HG03520 (cell line): Measurements from ENCODE around the gene CD200R1.

ENCODE experiments used
- ATAC-seq: cut with Tn5 transposase; IDR thresholded peaks from one replicate; pipeline ENCODE4 v1.9.1; 2021; ENCODE audit warnings: mild to moderate bottlenecking, moderate library complexity; ENCODE audit not compliant: unreplicated experiment

The CD200R1 gene

DNA sequence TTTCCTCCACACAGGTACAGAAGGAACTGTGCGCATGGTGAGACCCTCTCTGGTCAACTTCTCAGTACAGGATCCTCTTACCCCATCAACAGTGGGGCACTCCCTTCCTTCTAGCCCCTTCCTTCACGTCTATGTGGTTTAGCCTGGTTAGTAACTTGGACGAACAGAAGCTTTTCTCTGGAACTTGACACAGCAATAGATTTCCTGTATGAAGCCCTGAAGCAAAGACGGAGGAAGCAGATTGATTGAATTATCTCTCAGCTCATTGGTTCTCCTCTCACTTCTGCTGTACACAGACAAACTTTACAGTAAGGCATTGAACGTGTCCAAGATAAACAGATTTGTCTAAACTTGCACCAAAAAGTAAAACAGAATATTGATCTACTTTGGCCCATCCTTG, at the start of gene CD200R1:
TSS of gene CD200R1 (minus strand) at position 210 of the 400 bp plus-strand sequence. CDS start 246 bp downstream, outside the sequence.
- ATAC-seq: no peak

DNA sequence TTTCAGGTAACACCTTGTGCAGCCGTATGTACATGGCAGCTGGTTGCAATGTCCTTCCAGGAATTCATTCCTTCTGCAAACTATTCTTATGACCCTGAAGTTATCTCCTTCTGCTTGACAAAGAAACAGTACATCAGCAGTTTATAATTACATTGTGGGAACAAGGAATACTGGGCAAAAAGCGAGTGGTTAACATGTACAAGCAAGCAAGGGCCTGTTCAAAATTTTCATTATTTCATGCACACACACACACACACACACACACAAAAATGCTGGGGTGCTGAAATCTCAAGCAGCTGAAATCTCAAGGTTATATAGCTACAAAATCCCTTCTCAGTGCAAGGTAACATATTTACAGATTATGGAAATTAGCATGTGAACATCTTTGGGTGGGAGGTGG, 46.6 kb upstream of the CD200R1 start:
- no peak for ATAC-seq

DNA sequence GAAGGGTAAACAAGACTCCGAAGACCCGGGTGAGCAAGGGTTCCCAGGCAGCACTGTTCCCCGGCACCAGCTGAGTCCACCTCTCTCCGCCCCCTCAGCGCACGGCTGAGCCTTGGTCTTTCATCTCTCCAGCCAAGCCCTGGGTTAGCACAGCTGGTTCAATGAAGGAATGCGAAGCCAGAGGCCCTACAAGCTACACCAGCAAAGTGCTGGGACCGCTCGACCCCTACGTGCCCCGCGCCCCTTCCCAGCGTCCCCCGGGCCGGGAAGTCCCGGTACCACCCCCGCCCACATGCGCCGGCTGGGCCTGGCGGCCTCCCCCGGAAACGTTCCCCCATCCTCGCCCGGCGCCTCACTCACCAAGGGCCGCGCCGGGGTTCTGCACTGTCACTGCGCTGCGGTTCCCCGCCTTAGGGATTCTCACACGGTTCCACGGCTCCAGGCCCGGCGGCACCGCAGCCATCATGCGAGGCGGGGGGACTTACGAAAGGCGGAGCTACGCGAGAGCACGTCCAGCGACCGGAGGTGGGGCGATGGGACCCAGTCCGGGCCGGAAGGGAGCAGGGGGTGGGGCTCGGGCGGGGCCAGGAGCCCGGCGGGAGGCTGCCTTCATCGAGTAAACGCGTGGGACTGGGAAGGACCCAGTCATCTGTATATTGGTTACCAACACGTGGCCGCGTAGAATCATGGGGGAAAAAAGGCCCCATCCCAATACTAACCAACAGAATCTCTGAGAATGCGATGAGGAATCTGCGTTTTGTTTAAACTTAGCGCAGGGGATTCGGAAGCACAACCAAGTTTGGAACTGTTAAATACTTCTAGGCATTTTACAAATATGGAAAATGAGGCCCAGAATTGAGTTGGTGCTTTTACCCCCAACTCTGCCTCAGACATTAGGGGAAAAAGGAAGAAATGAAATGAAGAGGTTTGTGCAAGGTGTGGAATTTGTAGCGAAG, 44.6 kb upstream of the CD200R1 start:
- ATAC-seq: peak; percentile 87

- no peak for ATAC-seq
Measured at GRCh38 chr3:113018536-113019181, 43.8 kb upstream of the CD200R1 start.

- ATAC-seq: no peak
Measured at GRCh38 chr3:113013593-113013992, 38.7 kb upstream of the CD200R1 start.

DNA sequence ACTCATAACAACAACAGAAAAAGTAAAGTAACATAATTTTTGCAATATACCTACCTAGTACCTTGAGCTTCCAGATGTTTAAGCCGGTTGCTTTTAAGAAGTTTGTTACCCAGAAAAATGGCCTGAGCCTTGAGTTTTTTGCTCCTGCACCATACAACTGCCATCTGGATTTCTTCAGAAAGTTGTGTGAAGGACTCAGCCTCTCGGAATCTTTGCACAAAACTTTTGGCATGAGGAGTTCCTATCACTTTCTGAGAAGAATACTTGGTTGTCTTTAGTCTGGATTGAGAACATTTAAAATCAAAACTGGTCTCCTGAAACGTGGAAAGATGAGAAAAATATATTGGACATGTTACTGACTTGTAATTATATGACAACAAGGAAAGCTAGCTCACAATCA, 33.2 kb upstream of the CD200R1 start:
- ATAC-seq: no peak

- no peak for ATAC-seq
Measured at GRCh38 chr3:113006359-113007056, 31.6 kb upstream of the CD200R1 start.

DNA sequence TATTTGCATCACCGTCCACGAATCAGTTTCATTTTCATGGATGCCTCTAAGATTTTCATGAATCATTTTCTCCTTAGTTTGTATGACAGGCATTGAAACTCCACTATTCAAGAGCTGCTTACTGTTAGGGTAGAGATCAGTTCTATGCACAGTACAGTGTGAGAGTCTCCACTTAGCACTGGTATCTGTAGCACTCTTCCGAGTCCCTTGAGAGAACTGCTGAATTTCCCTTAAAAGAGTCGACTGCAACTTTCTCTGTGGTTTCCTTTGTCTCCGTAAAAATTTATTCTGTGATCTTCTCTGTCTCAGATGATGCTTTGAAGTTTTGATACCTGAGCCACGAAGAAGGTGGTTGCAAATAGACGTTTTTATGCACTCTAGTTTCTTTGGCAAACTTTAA, 30.7 kb upstream of the CD200R1 start:
- ATAC-seq: no peak

- no peak for ATAC-seq
Measured at GRCh38 chr3:113002679-113003078, 27.8 kb upstream of the CD200R1 start.

GRCh38 chr3:113002037-113002436, 27.1 kb upstream of the CD200R1 start:
- no peak for ATAC-seq

DNA sequence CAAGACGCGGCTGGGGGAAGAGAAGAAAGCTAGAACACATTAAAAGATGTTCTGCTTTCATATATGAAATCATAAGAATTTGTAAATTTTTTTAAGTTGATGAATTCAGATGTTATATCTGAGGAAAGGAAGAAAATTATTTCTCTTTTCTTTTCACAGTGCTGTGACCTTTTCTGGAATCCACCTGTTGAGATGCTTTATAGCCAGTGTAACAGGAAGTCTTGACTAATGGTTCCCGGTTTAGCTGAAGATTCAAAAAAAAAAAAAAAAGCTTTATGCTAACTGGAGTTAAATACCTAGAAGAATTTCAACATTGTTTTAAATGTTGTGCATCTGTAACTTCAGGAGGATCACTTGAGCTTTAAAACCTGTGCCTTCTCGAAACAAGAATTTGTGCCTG, 25.8 kb upstream of the CD200R1 start:
- ATAC-seq: no peak

DNA sequence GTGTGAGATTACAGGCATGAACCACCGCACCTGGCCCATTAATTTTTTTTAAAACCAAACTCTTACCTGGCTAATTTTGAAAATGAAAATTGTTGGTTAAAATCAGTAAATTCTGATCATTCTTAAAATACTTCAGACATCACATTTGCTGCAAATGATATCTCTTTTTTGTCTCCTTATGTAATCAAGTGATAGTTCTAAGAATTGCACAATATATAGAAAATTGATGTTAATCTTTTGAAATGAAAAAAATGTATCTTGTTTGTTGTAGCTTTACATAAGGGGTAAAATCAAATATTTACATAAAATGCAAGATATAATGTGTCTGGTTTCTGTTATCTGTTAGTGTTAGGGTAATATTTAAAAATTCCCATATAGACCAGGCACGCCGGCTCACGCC, 20.9 kb upstream of the CD200R1 start:
- no peak for ATAC-seq

DNA sequence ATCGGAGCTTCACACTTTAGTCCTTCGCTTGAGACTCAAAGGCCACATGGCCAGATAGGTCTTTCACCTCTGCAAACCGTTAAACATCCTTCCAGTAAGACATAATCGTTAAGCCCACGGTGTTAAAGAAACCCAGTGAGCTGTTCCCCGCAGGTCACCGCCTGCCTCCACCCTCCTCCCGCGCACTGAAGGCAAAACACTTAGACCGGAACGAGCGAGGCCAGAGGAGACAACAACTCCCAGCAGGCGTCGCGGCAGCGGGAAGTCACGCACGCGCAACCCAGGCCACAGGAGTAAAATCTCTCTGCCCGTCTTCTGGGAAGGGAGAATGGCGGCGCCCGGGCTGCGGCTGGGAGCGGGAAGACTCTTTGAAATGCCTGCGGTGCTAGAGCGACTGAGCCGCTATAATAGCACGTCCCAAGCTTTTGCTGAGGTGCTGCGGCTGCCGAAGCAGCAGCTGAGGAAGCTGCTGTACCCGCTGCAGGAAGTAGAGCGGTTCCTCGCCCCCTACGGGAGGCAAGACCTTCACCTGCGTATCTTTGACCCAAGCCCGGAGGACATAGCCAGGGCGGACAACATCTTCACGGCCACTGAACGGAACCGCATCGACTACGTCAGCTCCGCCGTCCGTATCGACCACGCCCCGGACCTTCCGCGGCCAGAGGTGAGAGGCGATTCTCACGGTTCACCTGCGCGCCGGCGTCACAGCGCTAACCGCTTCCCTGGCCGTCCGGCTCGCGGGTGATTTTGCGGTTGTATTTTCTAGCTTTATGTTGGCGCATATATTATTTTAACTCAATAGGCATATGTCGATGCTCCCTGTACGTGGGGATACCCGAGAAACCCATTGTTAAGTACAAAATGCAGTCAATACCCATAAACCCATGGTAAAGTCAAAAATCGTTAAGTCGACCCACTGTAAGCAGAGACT, 16.0 kb upstream of the CD200R1 start, which contains the start of gene GTPBP8:
TSS of gene GTPBP8 (plus strand) at position 313 of the 931 bp plus-strand sequence. CDS start at position 329, 16 bp downstream.
- ATAC-seq: peak; percentile 90

- no peak for ATAC-seq
Measured at GRCh38 chr3:112987710-112988334, 12.9 kb upstream of the CD200R1 start.

DNA sequence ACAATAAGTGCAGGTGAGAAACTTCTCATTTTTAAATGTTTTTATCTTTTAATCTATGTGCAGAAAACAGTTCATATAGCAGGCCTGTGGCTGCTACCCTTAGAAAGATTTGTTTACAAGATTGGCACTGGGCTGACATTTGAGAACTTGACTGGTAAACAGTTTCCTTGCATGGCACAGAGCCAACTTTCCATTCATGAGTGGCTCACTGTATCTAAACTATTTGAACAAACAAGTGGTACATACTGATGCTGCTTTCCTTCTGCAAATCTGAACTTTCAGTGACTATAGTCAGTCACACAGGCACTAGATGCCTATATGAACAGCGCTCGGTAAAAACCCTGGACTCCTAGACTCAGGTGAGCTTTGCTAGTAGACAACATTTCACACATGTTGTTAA, 9.6 kb upstream of the CD200R1 start:
- no peak for ATAC-seq

DNA sequence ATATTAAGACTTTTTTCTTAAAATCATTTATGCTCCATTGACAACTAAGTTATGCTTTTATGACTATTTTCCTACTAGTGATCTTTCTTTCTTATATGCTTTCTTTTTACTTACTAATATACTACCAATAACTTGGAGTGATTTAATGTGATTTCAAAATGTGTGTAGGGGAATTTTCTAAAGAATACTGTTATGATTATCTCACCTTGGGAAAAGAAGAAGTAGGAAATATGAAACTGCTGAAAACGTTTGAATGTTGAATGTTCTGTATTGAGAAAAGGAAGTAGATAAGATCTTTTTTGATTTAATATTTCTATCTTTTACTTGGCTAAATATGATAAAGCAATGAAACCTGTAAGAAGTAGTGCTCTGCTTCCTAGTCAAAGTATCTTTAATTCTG, 7.8 kb upstream of the CD200R1 start:
- ATAC-seq: no peak

GRCh38 chr3:112980080-112980479, 5.2 kb upstream of the CD200R1 start:
- ATAC-seq: no peak

DNA sequence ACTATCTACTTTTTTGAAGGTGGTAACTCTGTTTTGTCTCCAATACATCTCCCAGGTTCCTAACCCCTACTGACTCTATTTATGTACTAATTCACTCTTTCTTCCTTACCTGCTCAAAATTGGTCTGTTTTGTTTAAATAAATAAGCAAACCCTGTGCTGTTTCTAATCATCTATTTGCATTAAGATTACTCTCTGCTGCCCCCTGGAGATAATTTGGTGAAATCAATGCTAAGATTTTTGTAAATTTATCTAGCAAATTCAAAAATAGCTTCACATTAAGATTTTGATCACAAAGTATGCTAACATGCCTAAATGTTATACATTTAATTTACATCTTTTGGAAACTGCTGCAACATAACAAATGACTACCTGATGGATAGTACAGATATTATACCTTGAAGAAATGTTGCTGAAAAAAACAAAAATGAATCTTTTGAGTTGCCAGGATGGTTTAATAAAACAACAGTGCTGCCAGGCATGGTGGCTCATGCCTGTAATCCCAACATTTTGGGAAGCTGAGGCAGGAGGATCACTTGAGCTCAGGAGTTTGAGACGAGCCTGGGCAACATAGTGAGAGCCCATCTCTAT, 4.4 kb upstream of the CD200R1 start:
- ATAC-seq: no peak

DNA sequence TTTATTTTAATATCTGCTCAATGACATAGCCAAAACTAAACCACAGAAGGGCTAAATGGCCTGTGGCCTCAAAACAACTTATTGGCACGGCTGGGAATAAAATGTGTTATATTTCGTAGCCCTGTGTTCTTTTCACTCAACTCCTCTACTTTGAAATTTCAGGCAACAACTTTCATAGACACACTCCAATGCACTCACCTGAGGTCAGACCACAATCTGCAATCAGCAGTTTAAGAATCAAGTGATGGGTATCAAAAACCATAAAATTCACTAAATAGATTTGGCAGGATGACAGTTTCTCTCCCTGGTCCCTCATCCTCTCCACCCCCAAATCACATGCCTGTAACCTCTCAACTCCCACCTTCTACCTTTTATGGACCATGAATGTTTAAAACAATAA, 2.0 kb upstream of the CD200R1 start:
- ATAC-seq: no peak
